Measurements from ENCODE around the gene ZNF664. TPM values are rescaled to one million over a fixed set of nuclear protein-coding genes. Genes with fewer than 3 reads are reported as not detected.

Gene ZNF664
- total and polyA plus RNA-seq, 2 of the 8 experiments (the other 6 are each of a cell fraction or from before 2014, with no cell fraction given) = 22.8 to 51.4 TPM

DNA sequence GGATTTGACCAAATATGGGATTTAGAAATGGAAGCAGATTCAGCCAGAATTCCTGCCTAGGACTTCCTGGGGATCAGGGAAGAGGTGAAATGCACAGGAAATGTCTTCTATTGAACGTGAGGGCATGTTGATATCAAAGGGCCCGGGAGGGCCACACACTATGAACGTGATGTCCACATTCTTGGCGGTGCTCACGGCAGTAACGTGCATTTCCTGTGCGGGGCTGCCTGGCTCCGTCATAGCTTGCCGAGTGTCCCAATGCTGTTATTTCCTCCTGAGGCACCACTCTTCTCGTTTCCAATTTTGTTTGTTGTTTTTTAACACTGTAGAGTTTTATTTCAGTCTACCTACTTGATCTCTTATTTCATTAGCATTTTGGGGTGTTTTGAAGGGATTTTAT, 67.3 kb downstream of the ZNF664 start:
- H3K9me3 ChIP-seq (ENCODE audit: insufficient read depth in 2 of 2, low read depth in 1 of 2, low read length in 1 of 2) = no peaks in the 10 kb centered on the region
- no peak overlapping the region for H3K4me2 ChIP-seq (ENCODE audit: insufficient read depth in 1 of 2, low read depth in 2 of 2, low read length in 2 of 2)
- H2AK5ac ChIP-seq (ENCODE audit: low read depth, low read length) = no peak overlapping the region
- H4K8ac ChIP-seq (ENCODE audit: extremely low read depth, insufficient read depth, low read length) = no peak overlapping the region
- H3K36me3 ChIP-seq (ENCODE audit: control insufficient read depth in 2 of 4, insufficient read depth in 4 of 4, low read length in 3 of 4) = no peaks in the 10 kb centered on the region
- H4K91ac ChIP-seq (replicated peaks; ENCODE audit: insufficient read length, low read length) = no peak overlapping the region
- H3K18ac ChIP-seq (ENCODE audit: extremely low read depth, low read length) = no peak overlapping the region
- no peaks in the 10 kb centered on the region for H3K79me2 ChIP-seq (ENCODE audit: control insufficient read depth in 1 of 2, insufficient read depth in 2 of 2, low read length in 2 of 2)
- H3K23ac ChIP-seq (ENCODE audit: insufficient read length) = no peak overlapping the region
- no peak overlapping the region for H3K14ac ChIP-seq (ENCODE audit: insufficient read length)
- no peak overlapping the region for H2BK15ac ChIP-seq (ENCODE audit: low read length)
- no peak overlapping the region for H2BK5ac ChIP-seq (ENCODE audit: low read depth, low read length)
- H2AFZ ChIP-seq (ENCODE audit: low read length) = no peak overlapping the region
- H2BK20ac ChIP-seq (ENCODE audit: low read length) = no peak overlapping the region
- no peak overlapping the region for H3K9ac ChIP-seq (replicated peaks in 1 of 4; ENCODE audit: extremely low read depth in 1 of 4, low read depth in 3 of 4, low read length in 3 of 4)
- H3K23me2 ChIP-seq (ENCODE audit: low read depth, low read length) = no peaks in the 10 kb centered on the region
- no peak overlapping the region for H3K4me3 ChIP-seq (ENCODE audit: extremely low read depth in 1 of 4, insufficient read depth in 2 of 4, low read depth in 3 of 4, low read length in 4 of 4)
- no peak overlapping the region for H2BK12ac ChIP-seq (ENCODE audit: low read depth, low read length)
- CTCF ChIA-PET (ENCODE audit: partially characterized antibody) = interaction anchor here (0.7 to 1.9 kb wide), 9 partner anchors 9 to 280 kb away, joined by 3 to 14 read pairs (median 4); no protein-coding TSS in a partner anchor
- no peak for FAIRE-seq
- no peak overlapping the region for H3K56ac ChIP-seq (replicated peaks; ENCODE audit: insufficient read length, low read depth, low read length)
- WGBS, 2 experiments (ENCODE audit: extremely low coverage in 1 of 2, insufficient coverage in 1 of 2, insufficient read length in 1 of 2, insufficient replicate concordance in 2 of 2, low coverage in 1 of 2, low lambda C conversion rate in 2 of 2, missing lambda C conversion rate in 1 of 2) = 86% methylated on average over 10 of the region's 10 CpGs; no CpG with 5 or more reads in 1 of the 2 experiments
- POLR2A ChIA-PET (ENCODE audit: partially characterized antibody) = no interaction called here
- no peak overlapping the region for H4K5ac ChIP-seq (ENCODE audit: insufficient read length, low read depth, low read length)
- H3K27me3 ChIP-seq (replicated peaks in 1 of 4; ENCODE audit: control insufficient read depth in 3 of 4, extremely low read depth in 1 of 4, insufficient read depth in 3 of 4, low read length in 3 of 4) = no peaks in the 10 kb centered on the region
- H2BK120ac ChIP-seq (replicated peaks; ENCODE audit: low read depth, low read length) = no peak overlapping the region
- no peaks in the 10 kb centered on the region for H4K20me1 ChIP-seq (replicated peaks in 1 of 2; ENCODE audit: control insufficient read depth in 1 of 2, insufficient read depth in 2 of 2, low read length in 2 of 2)
- peaks cover 0 to 7% (median 0%) of the 10 kb centered on the region in 4 experiments; a peak in 2 of 7 replicates for H3K4me1 ChIP-seq (replicated peaks in 1 of 4; ENCODE audit: control insufficient read depth in 3 of 4, insufficient read depth in 4 of 4, low read length in 3 of 4)
- no peak overlapping the region for H3K4ac ChIP-seq (replicated peaks; ENCODE audit: insufficient read length, low read depth, low read length)
- no peak overlapping the region for H3K27ac ChIP-seq (ENCODE audit: low read depth, low read length)
- H3K79me1 ChIP-seq (ENCODE audit: low read depth, low read length) = no peaks in the 10 kb centered on the region
- DNase-seq (ENCODE audit: low read depth in 1 of 2, low spot score in 2 of 2) = no peak
- TF ChIP-seq USF2 (IDR thresholded peaks at IDR 0.05; ENCODE audit: low read length) (no peak), SUZ12 (IDR thresholded peaks at IDR 0.05; ENCODE audit: low read length) (no peak), EGR1 (IDR thresholded peaks at IDR 0.05; ENCODE audit: borderline replicate concordance, low read depth, low read length) (no peak), E2F6 (IDR thresholded peaks at IDR 0.05) (no peak), CREB1 (IDR thresholded peaks at IDR 0.05) (no peak), SIN3A (conservative IDR thresholded peaks at IDR 0.05 in 1 of 2, IDR thresholded peaks at IDR 0.05 in 1 of 2; ENCODE audit: low read depth in 1 of 2, low read length in 2 of 2) (no peak), CEBPB (IDR thresholded peaks at IDR 0.05; ENCODE audit: low read depth, low read length) (no peak), CTBP2 (IDR thresholded peaks at IDR 0.05; ENCODE audit: borderline replicate concordance, insufficient read depth, insufficient read length, low read length) (no peak), HDAC2 (IDR thresholded peaks at IDR 0.05; ENCODE audit: borderline replicate concordance in 1 of 2, low read depth in 2 of 2, low read length in 2 of 2) (no peak), POLR2A (IDR thresholded peaks at IDR 0.05; ENCODE audit: control extremely low read depth in 1 of 2, low read depth in 2 of 2, low read length in 2 of 2) (no peak)
- TF ChIP-seq, protein P1, sequence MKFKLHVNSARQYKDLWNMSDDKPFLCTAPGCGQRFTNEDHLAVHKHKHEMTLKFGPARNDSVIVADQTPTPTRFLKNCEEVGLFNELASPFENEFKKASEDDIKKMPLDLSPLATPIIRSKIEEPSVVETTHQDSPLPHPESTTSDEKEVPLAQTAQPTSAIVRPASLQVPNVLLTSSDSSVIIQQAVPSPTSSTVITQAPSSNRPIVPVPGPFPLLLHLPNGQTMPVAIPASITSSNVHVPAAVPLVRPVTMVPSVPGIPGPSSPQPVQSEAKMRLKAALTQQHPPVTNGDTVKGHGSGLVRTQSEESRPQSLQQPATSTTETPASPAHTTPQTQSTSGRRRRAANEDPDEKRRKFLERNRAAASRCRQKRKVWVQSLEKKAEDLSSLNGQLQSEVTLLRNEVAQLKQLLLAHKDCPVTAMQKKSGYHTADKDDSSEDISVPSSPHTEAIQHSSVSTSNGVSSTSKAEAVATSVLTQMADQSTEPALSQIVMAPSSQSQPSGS (IDR thresholded peaks at IDR 0.05; ENCODE audit: low read length) = no peak
